H1 (cell line): ENCODE data around the gene LRFN3. TPM values are rescaled to one million over a fixed set of nuclear protein-coding genes. Genes with fewer than 3 reads are reported as not detected.

Experiments
- CEBPB ChIP-seq: IDR thresholded peaks from 2 replicates; pipeline ENCODE4 v1.6.1; 2012; ENCODE audit warnings: low read depth, low read length
- EGR1 ChIP-seq: IDR thresholded peaks from 2 replicates; pipeline ENCODE4 v1.6.1; 2011; ENCODE audit warnings: low read depth, low read length, borderline replicate concordance
- KDM1A ChIP-seq: fragments of 200-600, 300-600 bp; sonication (generic); IDR thresholded peaks from 2 replicates; pipeline ENCODE4 v1.7.1; 2016; ENCODE audit warnings: mild to moderate bottlenecking, low read length, borderline replicate concordance
- TEAD4 ChIP-seq: IDR thresholded peaks from 2 replicates; pipeline ENCODE4 v1.6.1; 2012; ENCODE audit warnings: low read depth, low read length, inconsistent platforms, mixed read lengths
- polyA plus RNA-seq, 7 experiments: library from polyadenylated mRNA; depleted of rRNA in 3 of 7; stranded (reverse) in 5 of 7; unstranded in 2 of 7; fragments of >200 nt in 5 of 7; fragments of 200-250 nt in 2 of 7; gene quantifications; 1 replicate in 5 of 7; 2 replicates in 1 of 7; 4 replicates in 1 of 7; pipeline versions ENCODE4 v1.2.1 to v1.2.3, GENCODE V29; 2011 to 2013; ENCODE audit warnings: missing spikeins in 2 of 7, mixed read lengths in 2 of 7
- total RNA-seq: library from RNA; stranded (reverse); fragmentation: NEBNext Ultra II Directional; extraction: Animal tissue kit (Norgen Biotek cat#: 25700); gene quantifications from 2 replicates; pipeline ENCODE4 v1.2.1, GENCODE V29; 2021

LRFN3 gene
- total and polyA plus RNA-seq, 2 of the 8 experiments (the other 6 are each of a cell fraction or from before 2014, with no cell fraction given) = 4.6 to 16.8 TPM

DNA sequence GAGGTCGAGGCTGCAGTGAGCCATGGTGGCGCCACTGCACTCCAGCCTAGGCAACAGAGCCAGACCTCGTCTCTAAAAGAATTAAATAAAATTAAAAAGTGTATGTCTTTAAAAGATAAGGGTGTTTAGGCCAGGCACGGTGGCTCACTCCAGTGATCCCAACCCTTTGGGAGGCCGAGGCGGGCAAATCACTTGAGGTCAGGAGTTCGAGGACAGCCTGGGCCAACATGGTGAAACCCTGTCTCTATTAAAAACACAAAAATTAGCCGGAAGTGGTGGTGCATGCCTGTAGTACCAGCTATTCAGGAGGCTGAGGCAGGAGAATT, 51.4 kb downstream of the LRFN3 start (continued):
- no peak for TF ChIP-seq CEBPB
- no peak for TF ChIP-seq TEAD4
- no peak for TF ChIP-seq EGR1
- no peak for TF ChIP-seq KDM1A
